Breast epithelium (tissue), 3 donors: ENCODE data around the gene HECTD4.

Experiments
- POLR2A ChIP-seq: fragments of 450-650 bp; IDR thresholded peaks from one replicate; pipeline ENCODE4 v1.6.1; 2016; ENCODE audit warnings: antibody characterized with exemption, mild to moderate bottlenecking, moderate library complexity
- TF ChIP-seq, protein P1 (sequence below), 3 donors: fragments of 450-650 bp; IDR thresholded peaks; one replicate each; pipeline ENCODE4 v1.5.1; 2016 to 2017; ENCODE audit warnings: antibody characterized with exemption in 3 of 3, mild to moderate bottlenecking in 3 of 3, moderate library complexity in 3 of 3

DNA sequence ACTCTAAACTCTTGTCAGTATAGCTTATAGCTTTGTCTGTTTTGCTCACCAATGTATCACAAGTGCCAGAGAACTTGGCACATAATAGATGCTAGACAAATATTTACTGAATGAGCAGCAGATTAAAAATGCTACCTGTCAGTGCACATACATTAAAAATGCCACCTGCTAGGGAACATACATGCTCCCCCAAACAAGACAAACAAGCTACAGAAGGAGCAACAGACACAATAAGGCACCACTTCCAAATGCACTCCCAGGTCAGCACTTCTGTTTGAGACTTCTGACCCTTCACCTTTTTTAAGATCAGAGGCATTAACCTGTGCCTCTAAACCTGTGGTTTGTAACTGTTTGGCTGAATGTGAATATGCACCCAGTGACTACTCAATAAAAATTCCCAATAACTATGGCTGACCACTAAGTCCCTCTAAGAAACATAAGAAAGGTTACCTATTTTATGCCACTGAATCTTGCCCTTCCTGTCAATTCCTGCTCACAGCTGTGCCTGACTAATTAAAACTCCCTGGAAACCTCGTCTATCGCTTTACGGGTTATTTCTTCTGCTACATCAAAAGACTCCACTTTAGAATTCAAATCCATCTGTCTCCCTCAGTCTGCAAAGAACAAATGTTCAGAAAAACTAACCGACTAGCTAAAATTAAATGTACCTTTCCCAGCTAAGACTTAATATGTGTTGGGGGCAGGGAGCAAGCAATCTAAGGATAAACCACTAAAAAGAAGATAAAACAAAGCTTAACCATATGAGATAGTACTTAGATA lies 41.0 kb downstream of the HECTD4 start:
- TF ChIP-seq POLR2A, result no peak
- TF ChIP-seq, protein P1, sequence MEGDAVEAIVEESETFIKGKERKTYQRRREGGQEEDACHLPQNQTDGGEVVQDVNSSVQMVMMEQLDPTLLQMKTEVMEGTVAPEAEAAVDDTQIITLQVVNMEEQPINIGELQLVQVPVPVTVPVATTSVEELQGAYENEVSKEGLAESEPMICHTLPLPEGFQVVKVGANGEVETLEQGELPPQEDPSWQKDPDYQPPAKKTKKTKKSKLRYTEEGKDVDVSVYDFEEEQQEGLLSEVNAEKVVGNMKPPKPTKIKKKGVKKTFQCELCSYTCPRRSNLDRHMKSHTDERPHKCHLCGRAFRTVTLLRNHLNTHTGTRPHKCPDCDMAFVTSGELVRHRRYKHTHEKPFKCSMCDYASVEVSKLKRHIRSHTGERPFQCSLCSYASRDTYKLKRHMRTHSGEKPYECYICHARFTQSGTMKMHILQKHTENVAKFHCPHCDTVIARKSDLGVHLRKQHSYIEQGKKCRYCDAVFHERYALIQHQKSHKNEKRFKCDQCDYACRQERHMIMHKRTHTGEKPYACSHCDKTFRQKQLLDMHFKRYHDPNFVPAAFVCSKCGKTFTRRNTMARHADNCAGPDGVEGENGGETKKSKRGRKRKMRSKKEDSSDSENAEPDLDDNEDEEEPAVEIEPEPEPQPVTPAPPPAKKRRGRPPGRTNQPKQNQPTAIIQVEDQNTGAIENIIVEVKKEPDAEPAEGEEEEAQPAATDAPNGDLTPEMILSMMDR (IDR thresholded peaks at IDR 0.05), result no peak
